NCI-H1092 (cell line): ENCODE measurements around the gene CDH12.

Experiments
- DNase-seq: peaks from one replicate; lab custom pipeline; 2025; lab: John Stamatoyannopoulos, UW

Gene CDH12

DNA sequence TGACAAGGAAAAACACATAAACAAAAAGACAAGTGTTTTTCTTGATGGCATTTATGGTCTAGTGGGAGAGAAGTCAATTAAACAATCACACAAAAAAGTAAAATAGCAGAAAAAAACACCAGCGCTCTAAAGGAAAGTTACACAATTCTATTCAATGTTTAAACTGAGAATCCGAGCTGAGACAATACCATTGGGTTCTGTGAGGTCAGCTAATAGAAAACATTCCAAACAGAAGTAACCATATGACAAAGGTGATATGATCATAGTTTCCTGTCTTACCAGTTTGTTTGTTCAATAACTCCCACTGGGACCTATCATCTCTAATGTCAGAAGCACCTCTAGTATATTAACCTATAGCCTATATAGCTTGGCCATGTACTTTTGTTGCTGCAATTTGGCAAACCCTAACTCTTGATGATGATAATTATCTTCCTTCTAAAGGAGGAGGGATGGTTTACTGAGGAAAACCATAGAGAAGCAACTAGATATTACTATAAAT is 1030.0 kb downstream of the CDH12 start:
- no peak for DNase-seq

DNA sequence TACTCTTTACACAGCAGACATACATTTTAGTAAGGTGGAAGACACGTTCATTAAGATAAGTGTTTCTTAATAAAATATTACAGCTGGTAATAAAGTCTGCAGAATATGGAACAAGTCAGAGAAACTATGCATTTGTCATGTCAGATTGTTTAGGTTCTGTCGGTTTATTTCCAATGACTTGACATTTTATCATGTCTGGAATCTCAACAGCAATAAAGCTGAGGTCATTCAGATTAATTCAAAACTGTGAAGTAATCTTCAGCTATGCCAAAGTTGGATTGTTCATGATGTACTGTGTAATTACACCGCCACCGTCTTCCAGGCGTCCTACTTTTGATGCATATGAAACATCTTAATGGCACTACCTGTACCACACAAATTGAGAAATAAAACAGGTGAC is 1032.6 kb downstream of the CDH12 start:
- DNase-seq: no peak

DNA sequence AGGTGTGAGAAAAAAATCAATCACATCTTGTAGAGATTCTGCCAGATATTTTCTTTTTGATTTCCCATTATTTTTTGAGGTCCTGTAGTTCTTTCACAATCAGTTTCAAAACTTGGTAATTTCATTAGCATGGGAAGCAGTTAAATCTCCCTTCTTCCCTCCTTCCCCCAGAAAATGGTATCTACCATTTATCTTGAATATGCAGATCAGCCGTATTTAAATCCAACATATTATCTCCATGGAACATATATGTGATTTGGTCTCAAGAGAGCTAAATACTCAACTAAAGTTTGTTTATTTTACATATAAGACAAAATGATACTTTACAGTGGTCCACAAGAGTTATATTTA is 1034.8 kb downstream of the CDH12 start:
- DNase-seq: no peak

DNA sequence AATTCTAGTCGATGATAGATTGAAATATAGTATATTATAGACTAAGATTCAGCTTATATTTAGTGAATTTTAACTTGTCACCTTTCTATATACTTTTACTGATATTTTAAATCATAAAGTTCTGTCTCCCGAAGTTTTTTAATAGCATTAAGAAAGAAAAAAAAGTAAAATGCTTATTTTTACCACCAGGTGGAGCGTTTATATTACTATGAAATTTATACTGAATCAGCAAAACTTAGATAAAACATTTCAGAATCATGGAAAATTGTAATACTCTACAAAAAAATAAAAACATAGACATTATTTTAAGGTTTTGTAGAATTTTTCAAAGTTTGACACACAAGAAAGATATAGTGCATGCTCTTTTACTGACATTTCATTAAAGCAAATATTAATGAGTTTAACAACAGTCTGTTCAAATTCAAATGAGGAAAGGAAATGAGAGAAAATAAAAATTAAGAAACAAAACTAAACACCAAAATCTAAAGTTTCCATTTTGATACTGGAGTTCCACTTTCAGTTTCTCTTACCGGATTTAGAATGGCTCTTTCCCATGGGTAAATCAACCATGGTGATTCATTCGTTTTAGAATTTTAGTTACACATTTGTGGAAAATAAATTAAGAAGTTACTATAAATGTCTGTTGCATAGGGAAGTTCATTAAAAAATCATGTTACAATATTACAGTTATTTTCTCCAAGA is 1035.3 kb downstream of the CDH12 start:
- DNase-seq: no peak

DNA sequence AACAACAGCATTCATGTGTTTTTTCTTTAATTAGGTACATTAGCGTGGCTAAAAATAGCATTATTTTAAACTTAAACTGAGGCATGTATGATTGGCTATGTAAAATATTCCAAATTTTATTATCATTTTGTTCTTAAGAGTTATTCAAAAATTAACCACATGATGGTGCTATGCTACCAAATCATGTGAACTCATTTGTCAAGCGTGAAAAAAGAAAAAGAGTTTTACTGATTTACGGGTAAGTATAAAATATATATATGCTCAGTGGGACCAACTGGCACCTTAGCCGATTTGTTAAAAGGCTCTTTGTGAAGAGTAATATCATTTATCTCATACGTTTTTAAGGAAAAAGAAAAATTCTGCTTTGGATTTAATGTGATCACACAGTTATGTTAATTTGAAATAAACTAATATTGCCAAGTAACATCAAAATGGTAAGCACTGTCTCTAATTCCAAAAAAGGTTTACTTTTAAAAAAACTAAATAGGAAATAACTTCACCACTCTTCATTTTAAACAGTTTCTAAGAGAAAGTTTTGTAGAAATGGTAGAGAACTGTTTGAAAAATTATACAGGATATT is 1042.3 kb downstream of the CDH12 start:
- no peak for DNase-seq

DNA sequence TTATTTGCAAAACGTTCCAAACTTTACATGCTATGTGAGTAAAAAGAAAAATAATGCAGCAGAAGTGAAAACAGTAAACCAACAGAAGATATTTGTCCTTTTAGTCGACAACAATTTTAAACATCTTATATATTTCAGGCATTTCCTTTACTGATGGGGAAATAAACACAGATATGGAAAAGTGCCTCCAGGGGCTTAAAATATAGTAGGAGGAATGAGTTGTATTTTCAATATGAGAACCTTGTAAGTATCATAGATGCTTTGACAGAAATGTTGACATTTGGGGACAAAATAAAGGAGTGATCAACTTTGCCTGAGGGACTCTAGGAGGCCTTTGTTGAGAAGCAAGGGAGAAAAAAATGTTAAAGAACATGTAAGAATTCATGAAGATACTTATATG is 1043.5 kb downstream of the CDH12 start:
- no peak for DNase-seq

DNA sequence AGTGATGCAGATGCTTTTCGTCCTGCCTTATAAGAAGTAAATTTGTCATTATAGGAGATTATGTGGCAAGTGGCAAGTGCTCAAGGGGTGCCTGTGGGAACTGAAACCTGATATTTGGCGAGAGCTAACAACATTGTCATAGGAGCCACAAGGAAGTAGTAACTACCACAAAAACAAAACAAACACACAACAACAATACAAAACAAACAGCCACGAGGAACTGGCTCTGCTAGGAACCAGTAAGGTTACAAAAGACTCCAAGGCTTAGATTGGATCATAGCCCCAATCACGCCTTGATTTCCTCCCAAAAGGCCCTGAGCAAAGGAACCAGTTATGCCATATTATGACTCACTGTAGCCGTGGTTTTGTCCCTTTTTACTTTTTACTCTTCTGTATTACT is 1045.2 kb downstream of the CDH12 start:
- no peak for DNase-seq

DNA sequence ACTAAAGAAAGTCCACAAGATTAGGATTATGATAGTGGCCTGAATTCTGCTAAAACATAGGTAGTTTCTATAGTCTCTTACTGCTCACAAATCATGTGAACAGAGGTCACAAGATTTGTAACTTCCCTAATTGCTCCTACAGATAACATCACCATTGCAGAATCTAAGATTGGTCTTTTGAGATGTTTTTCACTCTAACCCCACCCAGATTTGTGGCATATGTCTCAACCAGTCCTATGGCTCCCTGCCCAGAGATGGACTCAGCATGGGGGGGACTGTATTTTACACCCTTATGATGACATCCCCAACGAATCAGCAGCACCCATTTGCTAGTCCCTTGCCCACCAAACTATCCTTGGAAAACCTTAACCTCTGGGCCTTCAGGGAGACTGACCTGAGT is 1046.2 kb downstream of the CDH12 start:
- DNase-seq: no peak

DNA sequence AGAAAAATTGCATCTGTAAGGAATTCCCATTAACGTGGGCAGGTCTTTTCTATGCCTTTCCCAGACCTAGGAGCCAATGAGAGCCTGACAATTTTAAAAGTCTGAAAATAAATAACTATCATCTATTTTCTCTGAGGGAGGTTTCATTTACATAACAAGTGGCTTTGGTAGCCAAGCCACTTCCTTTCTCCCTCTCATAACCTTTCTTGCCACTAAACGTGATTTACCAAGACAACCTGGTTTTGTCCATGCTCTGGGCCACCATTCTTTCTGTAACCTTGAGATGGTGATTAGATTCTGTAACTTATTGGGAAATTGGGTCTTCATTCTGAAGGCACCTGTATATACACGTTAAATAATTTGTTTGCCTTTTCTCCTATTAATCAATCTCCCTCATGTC is 1046.9 kb downstream of the CDH12 start:
- DNase-seq: no peak

DNA sequence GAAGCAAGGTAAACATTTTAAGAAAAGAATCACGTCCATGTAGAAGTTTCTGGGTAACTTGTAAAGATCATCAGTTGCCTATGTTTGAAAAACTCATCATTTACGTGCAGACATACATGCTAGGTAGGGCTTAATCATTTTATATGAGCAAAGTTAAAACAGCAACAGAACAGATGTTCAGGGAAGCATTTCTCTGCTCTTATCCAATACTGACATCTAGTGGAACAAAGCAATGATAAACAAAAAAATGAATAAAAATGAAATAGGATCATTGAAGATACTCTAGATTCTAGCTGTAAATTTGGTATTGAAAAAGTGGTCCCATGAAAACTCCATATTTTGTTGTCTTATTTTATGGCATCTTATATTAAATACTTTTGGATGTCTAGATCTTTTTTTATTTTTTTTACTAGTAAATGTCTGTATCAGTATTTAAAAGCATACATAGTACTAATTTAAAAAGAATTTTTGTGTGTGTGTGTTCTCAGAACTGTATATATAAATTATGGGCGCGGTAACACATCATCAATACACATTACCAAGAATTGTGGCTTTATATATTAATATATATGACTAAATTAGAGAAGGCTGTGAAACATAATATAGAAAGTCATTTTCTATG is 1050.2 kb downstream of the CDH12 start:
- DNase-seq: peak; percentile 2

DNA sequence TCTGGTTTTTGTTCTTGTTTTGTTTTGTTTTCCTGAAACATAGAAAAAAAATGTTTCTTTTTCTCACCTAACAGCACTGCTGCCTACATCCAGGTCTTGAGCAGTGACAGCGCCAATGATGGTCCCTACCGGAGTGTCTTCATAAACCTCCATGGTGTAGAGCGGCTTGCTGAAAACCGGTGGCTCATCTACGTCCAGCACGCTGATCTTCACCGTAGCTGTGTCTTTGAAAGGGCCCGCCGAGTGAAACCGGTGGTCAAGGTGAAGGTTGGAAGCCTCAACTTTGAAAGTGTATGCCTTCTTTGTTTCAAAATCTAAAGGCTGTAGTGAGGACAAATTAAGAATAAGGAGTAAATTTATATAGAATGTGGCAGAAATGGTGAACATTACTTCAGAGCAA is 1051.0 kb downstream of the CDH12 start:
- DNase-seq: no peak

DNA sequence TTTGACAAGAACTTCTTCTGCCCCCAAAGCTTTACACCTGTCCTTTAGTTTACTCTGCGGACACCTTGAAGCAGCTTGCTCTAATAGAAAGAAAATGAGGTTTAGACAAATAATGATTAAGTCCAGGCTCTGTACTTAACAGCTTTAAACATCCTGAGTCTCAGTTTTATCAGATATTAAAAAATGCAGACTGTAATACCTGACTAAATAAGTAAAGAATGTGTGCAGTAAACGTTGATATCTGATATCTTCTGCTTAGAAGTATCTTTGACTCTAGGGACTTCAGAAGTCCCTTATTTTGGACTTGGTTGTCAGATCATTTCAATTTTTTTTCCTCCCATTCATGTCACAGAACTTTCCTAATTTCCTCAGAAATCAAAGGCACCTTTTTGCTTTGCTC is 1060.4 kb downstream of the CDH12 start:
- DNase-seq: no peak

DNA sequence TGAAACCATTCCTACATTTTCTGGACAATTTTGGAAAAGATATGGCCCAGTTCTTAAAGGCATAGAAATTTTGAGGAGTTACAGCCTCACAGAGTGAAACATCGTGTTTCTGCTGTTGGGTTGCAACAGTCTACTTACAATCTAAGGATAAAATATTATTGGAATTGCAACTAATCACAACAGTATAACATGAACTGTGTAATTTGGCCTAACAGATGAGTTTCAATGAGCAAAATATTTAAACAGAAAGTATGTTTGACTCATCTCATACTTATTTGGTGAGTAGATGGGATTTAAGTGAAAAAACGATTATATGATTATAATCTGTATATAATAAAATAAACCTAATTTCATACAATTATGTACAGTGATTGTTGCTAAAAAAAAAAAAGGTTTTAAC is 1061.8 kb downstream of the CDH12 start:
- no peak for DNase-seq

DNA sequence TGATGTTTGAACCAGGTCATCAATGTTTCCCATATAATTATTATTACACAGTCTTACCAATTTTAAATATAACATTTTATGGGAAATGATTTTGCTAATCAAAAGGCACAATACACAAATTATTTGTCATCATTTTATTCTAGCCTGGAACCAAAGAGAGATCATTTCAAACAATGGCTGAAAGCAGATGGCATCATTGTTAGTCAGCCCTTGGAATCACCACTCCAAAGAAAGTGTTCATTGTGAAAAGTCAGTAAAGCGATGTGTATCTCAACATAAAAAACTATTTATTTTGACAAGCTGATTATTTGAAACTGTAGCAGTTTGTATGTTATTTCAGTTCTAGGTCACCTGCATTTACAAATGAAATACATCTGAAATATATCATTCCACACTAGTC is 1068.7 kb downstream of the CDH12 start:
- DNase-seq: no peak

DNA sequence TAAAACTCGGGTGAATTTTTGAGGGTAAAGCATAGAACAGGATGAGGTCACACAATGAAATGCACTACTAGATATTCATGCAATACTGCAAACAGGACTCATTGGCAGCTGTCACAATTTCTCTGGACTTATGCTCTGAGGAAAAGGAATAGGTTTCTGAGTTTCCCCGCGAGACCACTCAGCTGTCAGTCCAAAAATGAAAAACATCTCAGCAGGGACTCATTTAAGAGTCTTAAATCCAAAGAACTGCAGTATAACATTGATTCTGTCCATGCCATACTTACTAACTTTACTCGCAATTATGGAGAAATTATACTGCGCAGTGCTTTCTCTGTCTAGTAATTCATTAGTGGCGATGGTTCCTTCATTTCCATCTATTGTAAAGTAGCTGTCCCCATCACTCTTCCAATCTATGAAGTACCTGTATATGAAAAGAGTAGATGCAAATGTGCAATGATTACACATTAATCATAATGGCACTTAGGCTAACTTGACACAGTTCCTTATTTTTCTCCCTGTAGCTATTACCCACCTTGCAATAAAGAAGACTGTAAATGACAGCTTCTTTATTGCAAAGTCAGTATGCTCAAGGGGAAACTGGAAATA is 1070.0 kb downstream of the CDH12 start:
- DNase-seq: no peak

DNA sequence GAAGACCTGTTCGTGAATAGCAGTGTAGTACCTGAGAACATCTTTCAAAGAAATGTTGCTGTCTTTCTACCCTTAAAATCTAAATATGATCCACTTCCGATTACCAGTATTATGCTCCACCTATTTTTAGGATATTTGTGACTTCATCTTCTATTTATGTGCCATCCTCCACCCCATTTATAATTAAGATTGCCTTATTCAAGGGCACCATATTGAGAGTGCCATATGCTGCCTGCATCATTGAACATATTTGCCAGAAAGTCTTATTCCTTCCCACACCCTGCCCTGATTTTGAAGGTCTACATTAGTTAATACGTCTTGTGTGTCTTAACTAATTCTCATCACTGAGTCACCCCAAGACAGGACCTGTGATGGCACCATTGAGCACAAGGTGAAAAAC is 1076.7 kb downstream of the CDH12 start:
- DNase-seq: no peak

DNA sequence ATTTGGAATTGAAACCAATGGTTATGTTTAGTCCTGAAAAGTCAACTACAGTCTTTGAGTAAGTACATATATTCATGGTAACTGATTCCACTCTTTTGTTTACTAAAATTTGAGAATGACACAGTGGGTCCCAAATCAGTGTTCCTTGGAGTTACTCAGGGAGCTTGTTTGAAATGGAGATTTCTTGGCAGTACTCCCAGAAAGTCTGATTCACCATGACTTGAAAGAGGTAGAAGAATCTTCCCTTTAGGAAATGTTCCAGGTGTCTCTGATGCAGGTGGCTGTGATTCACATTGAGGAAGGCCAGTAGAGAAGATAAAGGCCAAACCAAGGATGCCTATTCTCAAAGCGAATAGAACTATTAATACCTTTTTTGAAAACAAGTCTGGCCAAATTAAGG is 1078.3 kb downstream of the CDH12 start:
- DNase-seq: no peak

DNA sequence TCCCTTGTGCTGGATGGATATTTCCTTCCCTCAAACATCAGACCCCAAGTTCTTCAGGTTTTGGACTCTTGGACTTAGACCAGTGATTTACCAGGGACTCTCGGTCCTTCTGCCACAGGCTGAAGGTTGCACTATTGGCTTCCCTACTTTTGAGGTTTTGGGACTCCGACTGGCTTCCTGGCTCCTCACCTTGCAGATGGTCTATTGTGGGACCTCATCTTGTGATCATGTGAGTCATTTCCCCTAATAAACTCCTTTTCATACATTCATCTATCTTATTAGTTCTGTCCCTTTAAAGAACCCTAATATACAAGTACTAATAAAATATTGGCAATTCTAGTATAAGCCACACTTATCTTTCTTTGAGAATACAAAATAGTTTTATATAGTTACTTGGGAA is 1078.9 kb downstream of the CDH12 start:
- DNase-seq: no peak

DNA sequence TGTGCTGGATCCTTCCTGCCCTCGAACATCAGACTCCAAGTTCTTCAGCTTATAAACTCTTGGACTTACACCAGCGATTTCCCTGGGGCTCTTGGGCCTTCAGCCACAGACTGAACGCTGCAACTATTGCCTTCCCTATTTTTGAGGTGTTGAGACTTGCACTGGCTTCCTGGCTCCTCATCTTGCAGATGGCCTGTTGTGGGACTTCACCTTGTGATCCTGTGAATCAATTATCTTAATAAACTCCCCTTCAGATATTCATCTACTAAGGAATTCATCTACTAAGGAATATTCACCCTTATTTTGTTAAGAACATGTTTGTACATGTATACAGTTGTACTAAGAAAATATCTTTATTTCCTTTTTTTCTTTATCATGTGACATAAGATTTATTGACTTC is 1079.7 kb downstream of the CDH12 start:
- no peak for DNase-seq

DNA sequence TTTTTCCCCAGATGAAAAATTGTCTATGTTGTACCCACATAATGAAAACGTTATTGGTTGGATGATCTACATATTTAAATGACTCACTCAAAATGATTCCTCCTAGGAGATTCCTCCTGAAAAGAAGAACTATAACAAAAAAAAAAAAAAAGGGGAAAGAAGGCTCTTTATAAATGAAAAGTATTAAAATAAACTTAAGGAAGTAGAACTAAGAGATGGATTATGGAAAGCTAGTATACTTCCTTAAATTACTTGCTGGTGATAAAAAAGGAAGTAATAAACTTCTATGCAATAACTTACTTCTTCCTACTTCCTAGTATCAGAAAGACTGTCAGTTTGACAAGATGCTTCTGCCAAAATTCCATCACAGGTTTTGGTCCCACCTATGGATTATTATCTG is 1087.7 kb downstream of the CDH12 start:
- no peak for DNase-seq

DNA sequence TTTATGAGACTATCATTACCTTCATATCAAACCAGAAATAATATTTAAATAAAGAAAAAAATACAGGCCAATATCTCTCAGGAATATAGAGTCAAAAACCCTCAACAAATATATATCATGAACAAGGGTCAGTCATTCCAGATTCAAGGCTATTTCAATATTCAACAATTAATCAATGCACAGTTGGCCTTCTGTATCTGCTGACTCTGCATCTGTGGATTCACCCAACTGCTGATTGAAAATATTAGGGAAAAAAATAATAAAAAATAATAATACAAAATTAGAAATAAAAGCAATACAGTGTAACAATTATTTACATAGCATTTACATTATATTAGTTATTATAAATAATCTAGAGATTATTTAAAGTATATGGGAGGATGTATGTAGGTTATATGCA is 1114.0 kb downstream of the CDH12 start:
- DNase-seq: no peak

DNA sequence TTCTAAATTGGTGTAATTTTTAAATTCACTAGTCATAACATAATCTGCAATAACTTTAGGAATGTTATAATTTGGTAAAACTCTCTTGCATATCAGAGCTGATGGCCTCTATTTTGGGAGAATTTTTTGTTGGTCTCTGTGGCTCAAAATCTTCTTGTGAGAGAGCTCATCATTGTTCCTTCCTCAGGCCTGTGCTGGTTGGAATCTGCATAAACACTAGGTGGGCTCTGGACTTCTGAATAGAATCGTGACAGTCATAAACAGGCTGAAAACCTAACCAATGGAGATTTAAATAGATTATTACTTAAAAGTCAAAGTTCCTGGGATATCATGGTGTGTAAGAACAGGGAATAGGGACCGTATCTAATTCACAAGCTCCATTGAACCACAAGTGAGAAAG is 1129.6 kb downstream of the CDH12 start:
- no peak for DNase-seq
